HEK293T (cell line): ENCODE measurements around the gene ACTN4.

Experiments used
- BHLHE40 ChIP-seq: fragments of 450-650 bp; IDR thresholded peaks from 2 replicates; pipeline ENCODE4 v1.6.1; 2016; ENCODE audit warnings: mild to moderate bottlenecking, moderate library complexity, borderline replicate concordance
- SP1 ChIP-seq: fragments of 450-650 bp; IDR thresholded peaks from 2 replicates; pipeline ENCODE4 v1.6.1; 2017

GRCh38 chr19:38676023-38676877, 28.8 kb downstream of the ACTN4 start:
- no peak for TF ChIP-seq BHLHE40
- TF ChIP-seq SP1 = no peak
